GM18868 (cell line): ENCODE results near the gene CTSE.

Experiments
- ATAC-seq: cut with Tn5 transposase; IDR thresholded peaks from one replicate; pipeline ENCODE4 v1.9.1; 2021; ENCODE audit warnings: mild to moderate bottlenecking, moderate library complexity; ENCODE audit not compliant: unreplicated experiment

CTSE gene

GRCh38 chr1:206050655-206051235, 27.1 kb upstream of the CTSE start:
- peak; percentile 88 for ATAC-seq

GRCh38 chr1:206049919-206050600, 26.4 kb upstream of the CTSE start:
- ATAC-seq: no peak

- ATAC-seq: peak; percentile 53
Observed at GRCh38 chr1:206049293-206049692, 25.6 kb upstream of the CTSE start.

GRCh38 chr1:206048582-206048981, 24.9 kb upstream of the CTSE start:
- no peak for ATAC-seq

GRCh38 chr1:206047271-206047670, 23.6 kb upstream of the CTSE start:
- no peak for ATAC-seq

GRCh38 chr1:206041640-206042039, 17.9 kb upstream of the CTSE start:
- ATAC-seq: peak; percentile 82

- ATAC-seq: no peak
Observed at GRCh38 chr1:206040328-206040727, 16.6 kb upstream of the CTSE start.

- ATAC-seq: no peak
Observed at GRCh38 chr1:206039046-206039973, 15.6 kb upstream of the CTSE start.

- ATAC-seq: no peak
Observed at GRCh38 chr1:206037581-206037980, 13.9 kb upstream of the CTSE start.

GRCh38 chr1:206036663-206037455, 13.2 kb upstream of the CTSE start:
- ATAC-seq: no peak

GRCh38 chr1:206035027-206035426, 11.3 kb upstream of the CTSE start:
- no peak for ATAC-seq

- no peak for ATAC-seq
Observed at GRCh38 chr1:206032380-206033140, 8.9 kb upstream of the CTSE start.

- peak; percentile 67 for ATAC-seq
Observed at GRCh38 chr1:206030714-206031113, 7.0 kb upstream of the CTSE start.

GRCh38 chr1:206030191-206030590, 6.5 kb upstream of the CTSE start:
- no peak for ATAC-seq

- ATAC-seq: no peak
Observed at GRCh38 chr1:206029484-206029883, 5.8 kb upstream of the CTSE start.

GRCh38 chr1:206025283-206025820, 1.7 kb upstream of the CTSE start:
- ATAC-seq: no peak

GRCh38 chr1:206022766-206023165, 929 bp downstream of the CTSE start:
- no peak for ATAC-seq

- ATAC-seq: no peak
Observed at GRCh38 chr1:206021626-206022365, 1.9 kb downstream of the CTSE start.

- no peak for ATAC-seq
Observed at GRCh38 chr1:206021008-206021625, 2.6 kb downstream of the CTSE start.
